Measurements from ENCODE around the gene MARCHF2. TPM values are rescaled to one million over a fixed set of nuclear protein-coding genes. Genes with fewer than 3 reads are reported as not detected.

The MARCHF2 gene
- total and polyA plus RNA-seq, 4 donors: 26.7 to 81.5 (median 47.8) TPM

- Histone ChIP-seq H3K4me3 (no peak overlapping the region), H3K27me3 (ENCODE audit: control insufficient read depth in 3 of 3, insufficient read depth in 3 of 3, low read length in 2 of 3) (no peaks in the 10 kb centered on the region), H3K9ac (ENCODE audit: insufficient read depth in 1 of 2, low read length in 2 of 2) (no peak overlapping the region), H3K36me3 (ENCODE audit: control insufficient read depth in 4 of 4, insufficient read depth in 4 of 4, low read length in 4 of 4) (peaks cover 19 to 35% (median 28%) of the 10 kb centered on the region in 4 donors), H3K27ac (ENCODE audit: low read depth in 1 of 2, low read length in 1 of 2) (peak overlapping the region in 1 of 2 donors; percentile 53), H3K9me3 (ENCODE audit: control insufficient read depth in 4 of 4, insufficient read depth in 3 of 4, low read length in 3 of 4) (no peaks in the 10 kb centered on the region), H3K4me1 (ENCODE audit: control insufficient read depth in 5 of 5, insufficient read depth in 5 of 5, low read length in 5 of 5) (peaks cover 7 to 53% (median 41%) of the 10 kb centered on the region in 5 donors)
- 68 to 79% methylated on average over 7 of the region's 7 CpGs for WGBS, 2 donors
- no peak for TF ChIP-seq CTCF (IDR thresholded peaks at IDR 0.05; ENCODE audit: control extremely low read depth, extremely low read depth)
- ATAC-seq (ENCODE audit: insufficient read depth, low FRiP score): no peak
- DNase-seq: no peak
Observed at GRCh38 chr19:8460516-8461298, 47.6 kb downstream of the MARCHF2 start.

- DNase-seq (no peak), ATAC-seq (ENCODE audit: insufficient read depth, low FRiP score) (no peak)
- no peak for TF ChIP-seq CTCF (IDR thresholded peaks at IDR 0.05; ENCODE audit: control extremely low read depth, extremely low read depth)
- H3K27me3 ChIP-seq (ENCODE audit: control insufficient read depth in 3 of 3, insufficient read depth in 3 of 3, low read length in 2 of 3): no peaks in the 10 kb centered on the region
- peaks cover 16 to 34% (median 29%) of the 10 kb centered on the region in 4 donors for H3K36me3 ChIP-seq (ENCODE audit: control insufficient read depth in 4 of 4, insufficient read depth in 4 of 4, low read length in 4 of 4)
- H3K9ac ChIP-seq (ENCODE audit: insufficient read depth in 1 of 2, low read length in 2 of 2): no peak overlapping the region
- peaks cover 7 to 53% (median 41%) of the 10 kb centered on the region in 5 donors for H3K4me1 ChIP-seq (ENCODE audit: control insufficient read depth in 5 of 5, insufficient read depth in 5 of 5, low read length in 5 of 5)
- 87 to 95% methylated on average over 4 of the region's 4 CpGs for WGBS, 2 donors
- no peak overlapping the region for H3K4me3 ChIP-seq
- no peak overlapping the region for H3K27ac ChIP-seq (ENCODE audit: low read depth in 1 of 2, low read length in 1 of 2)
- H3K9me3 ChIP-seq (ENCODE audit: control insufficient read depth in 4 of 4, insufficient read depth in 3 of 4, low read length in 3 of 4): no peaks in the 10 kb centered on the region
Observed at GRCh38 chr19:8461376-8461775, 48.3 kb downstream of the MARCHF2 start.

GRCh38 chr19:8461891-8462290, 48.8 kb downstream of the MARCHF2 start:
- ATAC-seq (ENCODE audit: insufficient read depth, low FRiP score): no peak
- peak overlapping the region in 1 of 2 donors; percentile 39 for H3K27ac ChIP-seq (ENCODE audit: low read depth in 1 of 2, low read length in 1 of 2)
- no peak overlapping the region for H3K9ac ChIP-seq (ENCODE audit: insufficient read depth in 1 of 2, low read length in 2 of 2)
- H3K36me3 ChIP-seq (ENCODE audit: control insufficient read depth in 4 of 4, insufficient read depth in 4 of 4, low read length in 4 of 4): peaks cover 16 to 34% (median 32%) of the 10 kb centered on the region in 4 donors
- TF ChIP-seq CTCF (IDR thresholded peaks at IDR 0.05; ENCODE audit: control extremely low read depth, extremely low read depth): no peak
- peak; percentile 42 to 63 (median 62) for DNase-seq
- H3K4me3 ChIP-seq: no peak overlapping the region
- WGBS, 2 donors: 86 to 87% methylated on average over 14 of the region's 14 CpGs
- no peaks in the 10 kb centered on the region for H3K27me3 ChIP-seq (ENCODE audit: control insufficient read depth in 3 of 3, insufficient read depth in 3 of 3, low read length in 2 of 3)
- peaks cover 7 to 53% (median 41%) of the 10 kb centered on the region in 5 donors for H3K4me1 ChIP-seq (ENCODE audit: control insufficient read depth in 5 of 5, insufficient read depth in 5 of 5, low read length in 5 of 5)
- H3K9me3 ChIP-seq (ENCODE audit: control insufficient read depth in 4 of 4, insufficient read depth in 3 of 4, low read length in 3 of 4): no peaks in the 10 kb centered on the region

Data from lung (tissue), 12 donors.